NAMALWA (cell line): Measurements from ENCODE around the gene DGKZ.

ENCODE experiments used
- DNase-seq: peaks from one replicate; pipeline ENCODE4 v3.0.0-alpha.2; 2015; ENCODE audit warnings: low spot score

Gene DGKZ

DNA sequence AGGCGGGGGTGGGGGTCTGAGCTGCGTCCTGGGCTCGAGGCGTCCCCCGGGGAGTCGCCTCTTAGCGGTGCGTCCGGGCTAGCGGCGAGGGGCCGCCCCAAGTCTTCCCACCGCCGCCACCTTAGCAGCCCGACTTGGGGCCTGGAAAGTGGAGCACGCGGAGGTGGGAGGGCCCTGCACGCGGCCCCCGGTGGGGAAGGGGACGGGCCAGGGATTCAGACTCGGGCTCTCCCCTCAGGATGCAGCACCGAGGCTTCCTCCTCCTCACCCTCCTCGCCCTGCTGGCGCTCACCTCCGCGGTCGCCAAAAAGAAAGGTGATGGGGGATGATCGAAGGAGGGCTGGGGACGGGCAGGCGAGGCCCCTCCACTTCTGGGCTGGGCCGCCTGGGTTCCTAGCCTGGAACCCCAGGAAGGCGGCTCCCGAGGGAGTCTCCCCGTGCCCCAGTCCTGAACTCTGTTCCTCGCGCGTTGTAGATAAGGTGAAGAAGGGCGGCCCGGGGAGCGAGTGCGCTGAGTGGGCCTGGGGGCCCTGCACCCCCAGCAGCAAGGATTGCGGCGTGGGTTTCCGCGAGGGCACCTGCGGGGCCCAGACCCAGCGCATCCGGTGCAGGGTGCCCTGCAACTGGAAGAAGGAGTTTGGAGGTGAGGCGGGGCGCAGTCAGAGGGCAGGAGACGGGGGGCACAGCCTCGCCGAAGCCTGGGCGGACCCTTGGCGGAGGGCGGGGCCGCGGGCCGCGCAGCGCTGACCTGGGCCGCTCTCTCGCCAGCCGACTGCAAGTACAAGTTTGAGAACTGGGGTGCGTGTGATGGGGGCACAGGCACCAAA is 34.8 kb downstream of the DGKZ start:
- no peak for DNase-seq

DNA sequence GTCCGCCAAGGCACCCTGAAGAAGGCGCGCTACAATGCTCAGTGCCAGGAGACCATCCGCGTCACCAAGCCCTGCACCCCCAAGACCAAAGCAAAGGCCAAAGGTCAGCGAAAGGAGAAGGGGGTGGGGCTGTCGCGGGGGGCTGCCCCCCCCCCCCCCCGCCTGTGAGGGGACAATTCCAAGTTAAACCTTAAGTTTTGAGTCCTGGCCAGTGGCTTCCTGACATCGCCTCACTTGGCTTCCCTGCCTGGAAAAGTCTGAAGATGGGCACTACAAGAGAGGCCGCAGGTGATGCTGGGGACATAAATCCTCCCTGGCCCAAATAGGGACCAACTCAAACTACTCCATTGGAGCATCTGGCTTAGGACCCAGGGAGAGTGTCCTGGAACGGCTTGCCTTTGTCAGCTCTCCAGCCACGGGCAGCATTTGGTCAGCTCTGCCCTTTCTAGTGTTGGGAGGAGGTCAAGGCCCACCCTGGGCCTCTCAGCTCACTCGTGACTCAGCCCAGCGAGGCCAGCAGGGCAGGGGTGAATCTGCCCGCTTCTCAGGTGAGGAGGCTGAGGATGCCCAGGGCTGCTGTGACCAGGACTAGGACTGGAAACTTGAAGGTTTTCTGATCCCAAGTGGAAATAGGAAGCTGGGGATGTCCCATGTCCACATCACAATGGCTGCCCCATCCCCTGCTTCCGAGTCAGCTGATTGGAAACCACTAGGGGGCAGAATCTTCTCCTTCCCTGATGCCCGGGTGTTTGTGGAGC is 35.6 kb downstream of the DGKZ start:
- DNase-seq: no peak

DNA sequence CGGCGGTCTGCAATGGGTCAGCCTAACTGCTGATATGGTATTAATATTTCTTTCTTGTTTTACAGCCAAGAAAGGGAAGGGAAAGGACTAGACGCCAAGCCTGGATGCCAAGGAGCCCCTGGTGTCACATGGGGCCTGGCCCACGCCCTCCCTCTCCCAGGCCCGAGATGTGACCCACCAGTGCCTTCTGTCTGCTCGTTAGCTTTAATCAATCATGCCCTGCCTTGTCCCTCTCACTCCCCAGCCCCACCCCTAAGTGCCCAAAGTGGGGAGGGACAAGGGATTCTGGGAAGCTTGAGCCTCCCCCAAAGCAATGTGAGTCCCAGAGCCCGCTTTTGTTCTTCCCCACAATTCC is 36.1 kb downstream of the DGKZ start:
- DNase-seq: no peak

DNA sequence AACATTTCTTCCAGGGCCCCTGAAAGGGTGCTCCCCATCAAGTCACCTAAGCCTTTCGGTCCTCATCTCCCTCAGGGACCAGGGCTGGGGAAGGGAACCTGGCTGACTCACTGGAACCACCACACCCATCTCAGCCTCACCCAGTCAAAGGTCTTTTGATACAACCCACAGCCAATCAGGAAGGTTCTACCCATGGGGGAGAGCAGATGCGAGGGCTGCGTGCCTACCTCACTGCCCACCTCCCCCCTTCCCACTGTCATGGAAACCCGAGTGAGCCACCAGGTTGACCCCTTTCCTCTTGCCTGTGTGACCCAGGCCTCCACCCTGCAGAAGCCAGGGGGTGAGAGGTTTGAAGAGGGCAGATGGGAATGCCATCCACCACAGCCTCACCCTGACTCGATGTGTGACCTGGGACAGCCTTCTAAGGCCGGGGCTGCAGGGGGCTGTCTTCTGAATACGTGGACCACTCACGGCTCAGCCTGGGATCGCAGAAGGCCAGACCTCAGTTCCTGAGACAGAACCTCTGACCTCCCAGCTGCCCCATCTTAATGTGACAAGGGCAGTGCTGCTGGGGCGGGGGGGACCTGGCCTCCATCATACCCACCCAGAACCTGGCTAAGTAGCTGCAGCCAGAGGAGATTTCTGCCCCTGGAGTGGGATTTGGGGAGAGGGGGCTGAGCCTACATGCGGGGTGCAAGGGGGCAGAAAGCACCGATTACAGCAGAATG is 36.9 kb downstream of the DGKZ start:
- DNase-seq: no peak

DNA sequence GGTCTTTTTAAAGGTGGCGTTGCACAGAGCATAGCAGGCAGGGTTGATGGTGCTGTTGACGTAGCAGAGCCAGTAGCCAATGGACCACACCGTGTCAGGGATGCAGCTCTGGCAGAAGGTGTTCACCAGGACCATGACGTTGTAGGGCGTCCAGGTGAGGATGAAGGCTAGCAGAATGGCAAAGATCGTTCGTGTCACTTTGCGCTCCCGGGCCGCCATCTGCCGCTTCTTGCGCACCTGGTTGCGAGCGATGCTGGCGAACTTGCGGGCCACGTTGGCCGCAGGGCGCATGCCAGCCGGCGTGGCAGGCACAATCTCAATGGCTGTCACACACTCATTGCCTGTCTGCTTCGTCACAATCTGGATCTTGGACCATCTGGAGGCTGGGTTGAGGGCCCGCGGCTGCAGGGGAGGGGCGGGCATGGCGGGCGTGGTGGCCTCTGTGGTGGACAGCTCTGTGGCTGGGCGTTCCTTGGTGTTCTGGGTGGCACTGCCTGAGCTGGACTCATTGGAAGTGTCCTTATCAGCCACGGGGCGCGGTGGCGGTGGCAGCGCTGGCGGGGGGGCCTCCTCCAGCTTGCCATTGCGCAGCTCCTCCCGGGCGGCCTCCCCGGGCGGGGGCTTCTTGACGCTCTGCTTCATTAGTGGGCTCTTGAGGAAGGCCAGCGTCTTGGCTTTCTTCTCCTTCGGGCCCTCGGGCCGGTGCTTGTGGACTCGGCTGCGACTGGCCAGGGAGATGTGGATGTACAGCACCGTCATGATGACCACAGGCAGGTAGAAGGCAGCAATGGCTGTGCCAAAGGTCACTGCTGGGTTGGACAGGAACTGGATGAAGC is 38.1 kb downstream of the DGKZ start:
- no peak for DNase-seq

DNA sequence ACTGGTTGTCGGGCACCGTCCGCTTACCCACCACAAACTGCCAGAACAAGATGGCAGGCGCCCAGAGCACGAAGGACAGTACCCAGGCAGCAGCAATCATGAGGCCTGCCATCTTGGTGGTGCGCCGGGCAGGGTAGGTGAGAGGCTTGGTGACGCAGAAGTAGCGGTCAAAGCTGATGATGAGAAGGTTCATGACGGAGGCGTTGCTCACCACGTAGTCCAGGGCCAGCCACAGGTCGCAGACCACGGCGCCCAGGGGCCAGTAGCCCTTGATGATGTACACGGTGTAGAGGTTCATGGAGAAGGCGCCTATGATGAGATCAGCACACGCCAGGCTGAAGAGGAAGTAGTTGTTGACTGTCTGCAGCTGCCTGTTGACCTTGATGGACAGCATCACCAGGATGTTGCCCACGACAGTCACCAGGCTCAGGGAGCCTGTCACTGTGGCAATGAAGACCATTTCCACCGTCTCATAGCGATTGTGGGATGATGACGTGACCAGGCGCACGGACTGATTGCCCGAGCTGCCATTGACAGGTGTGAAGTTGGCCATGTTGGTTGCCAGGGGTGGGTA is 38.8 kb downstream of the DGKZ start:
- DNase-seq: no peak

DNA sequence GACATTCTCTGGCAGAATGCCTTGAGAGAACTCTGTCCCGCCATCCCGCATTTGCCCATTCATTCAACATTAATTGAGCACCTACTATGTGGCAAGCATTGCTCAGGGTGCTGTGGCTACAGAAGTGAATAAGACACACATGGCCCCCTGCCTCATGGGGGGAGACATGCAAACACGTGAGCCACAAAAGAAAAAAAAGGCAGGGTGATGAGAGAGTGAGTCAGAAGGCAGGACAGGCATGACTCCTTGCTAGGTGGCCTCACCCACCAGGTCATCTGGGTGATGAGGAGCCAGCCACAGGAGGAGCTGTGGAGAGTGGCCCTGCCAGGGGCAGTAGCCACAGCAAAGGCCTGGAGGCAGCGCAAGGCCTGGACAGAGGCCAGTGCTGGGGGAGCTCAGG is 39.4 kb downstream of the DGKZ start:
- no peak for DNase-seq

DNA sequence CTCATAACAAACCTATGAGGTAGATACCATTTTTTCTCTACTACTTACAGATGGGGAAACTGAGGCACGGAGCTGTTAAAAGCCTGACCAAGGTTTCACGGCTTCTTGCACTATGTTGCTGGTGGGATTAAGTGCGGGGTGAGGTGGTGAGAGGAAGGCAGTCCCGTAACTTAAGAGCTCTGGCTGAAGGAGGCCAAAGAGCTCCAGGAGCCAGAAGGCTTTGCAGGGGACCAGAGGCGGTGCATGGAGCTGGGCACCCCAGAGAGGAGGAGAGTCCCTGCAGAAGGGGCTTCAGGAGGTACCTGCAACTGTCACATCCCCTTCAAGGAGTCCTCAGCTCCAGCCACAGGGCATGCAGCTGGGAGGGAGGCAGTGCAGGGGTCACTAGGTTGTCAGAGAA is 40.2 kb downstream of the DGKZ start:
- DNase-seq: no peak

DNA sequence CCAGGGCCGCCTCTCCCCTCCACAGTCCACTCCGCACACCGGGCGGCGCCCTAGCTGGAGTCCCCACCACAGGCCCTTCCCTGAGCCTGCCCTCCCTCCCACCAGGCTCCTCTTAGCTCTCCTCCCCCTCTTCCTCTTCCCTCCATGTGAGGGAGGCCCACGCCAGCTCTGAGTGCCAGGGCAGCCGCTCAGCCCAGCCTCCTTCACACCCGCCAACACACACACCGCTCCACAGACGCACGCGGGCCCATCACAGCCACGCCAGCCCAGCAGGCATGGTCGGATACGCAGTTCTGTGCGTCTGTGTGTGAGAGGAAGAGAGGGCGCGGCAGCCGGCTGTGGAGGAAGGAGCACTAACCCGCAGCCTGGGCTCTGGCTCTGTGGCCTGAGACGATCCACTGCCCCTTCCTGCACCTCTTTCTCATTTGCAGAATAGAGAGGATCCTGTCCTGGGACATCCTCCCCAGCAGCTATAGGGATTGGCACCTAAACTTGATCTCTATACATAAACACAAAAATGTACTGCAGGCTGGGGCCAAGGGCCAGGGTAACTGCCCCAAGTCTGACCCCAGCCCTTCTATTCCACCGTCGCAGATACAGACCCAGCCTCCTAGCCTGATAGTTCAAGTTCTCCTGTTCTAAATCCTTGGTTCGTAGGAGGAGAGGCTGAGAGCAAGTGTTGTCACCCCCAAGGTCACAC is 40.8 kb downstream of the DGKZ start:
- DNase-seq: no peak

DNA sequence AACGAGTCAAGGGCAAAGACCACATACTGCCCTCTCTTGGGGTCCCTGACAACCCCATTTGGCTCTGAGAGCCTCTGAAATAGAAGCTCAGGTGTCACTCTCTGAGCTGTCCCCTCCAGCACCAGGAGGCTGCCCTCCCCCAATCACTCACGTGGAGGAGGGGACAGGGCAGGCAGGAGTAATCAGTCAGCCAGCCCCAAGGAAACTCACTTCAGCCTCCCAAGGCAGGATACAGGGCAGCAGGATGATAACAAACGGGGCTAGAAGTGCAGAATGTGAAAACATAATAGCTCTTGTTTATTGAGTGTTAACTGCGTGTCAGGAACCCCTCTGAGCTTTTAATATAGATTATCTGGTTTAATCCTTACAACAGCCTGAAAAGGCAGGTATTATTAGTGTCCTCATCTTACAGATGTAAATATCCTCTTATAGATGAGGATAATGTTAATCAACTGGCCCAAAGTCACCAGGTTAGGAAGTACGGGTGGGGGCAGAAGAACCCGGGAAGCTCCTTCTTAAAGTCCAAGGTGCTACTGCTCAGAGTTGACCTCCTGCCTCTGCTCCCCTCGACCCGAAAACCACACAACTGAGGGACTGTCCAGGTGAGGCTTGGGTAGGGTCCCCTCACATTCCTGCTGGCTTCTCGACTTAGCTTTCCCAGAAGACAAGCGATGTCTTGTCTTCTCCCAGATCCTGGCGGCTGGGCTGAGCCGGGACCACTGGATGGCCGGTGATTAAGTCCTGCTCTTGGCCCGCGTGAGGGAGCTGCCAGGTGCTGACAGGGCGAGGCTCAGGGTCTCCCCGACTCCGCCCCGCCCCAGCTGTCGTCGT is 41.6 kb downstream of the DGKZ start:
- no peak for DNase-seq

DNA sequence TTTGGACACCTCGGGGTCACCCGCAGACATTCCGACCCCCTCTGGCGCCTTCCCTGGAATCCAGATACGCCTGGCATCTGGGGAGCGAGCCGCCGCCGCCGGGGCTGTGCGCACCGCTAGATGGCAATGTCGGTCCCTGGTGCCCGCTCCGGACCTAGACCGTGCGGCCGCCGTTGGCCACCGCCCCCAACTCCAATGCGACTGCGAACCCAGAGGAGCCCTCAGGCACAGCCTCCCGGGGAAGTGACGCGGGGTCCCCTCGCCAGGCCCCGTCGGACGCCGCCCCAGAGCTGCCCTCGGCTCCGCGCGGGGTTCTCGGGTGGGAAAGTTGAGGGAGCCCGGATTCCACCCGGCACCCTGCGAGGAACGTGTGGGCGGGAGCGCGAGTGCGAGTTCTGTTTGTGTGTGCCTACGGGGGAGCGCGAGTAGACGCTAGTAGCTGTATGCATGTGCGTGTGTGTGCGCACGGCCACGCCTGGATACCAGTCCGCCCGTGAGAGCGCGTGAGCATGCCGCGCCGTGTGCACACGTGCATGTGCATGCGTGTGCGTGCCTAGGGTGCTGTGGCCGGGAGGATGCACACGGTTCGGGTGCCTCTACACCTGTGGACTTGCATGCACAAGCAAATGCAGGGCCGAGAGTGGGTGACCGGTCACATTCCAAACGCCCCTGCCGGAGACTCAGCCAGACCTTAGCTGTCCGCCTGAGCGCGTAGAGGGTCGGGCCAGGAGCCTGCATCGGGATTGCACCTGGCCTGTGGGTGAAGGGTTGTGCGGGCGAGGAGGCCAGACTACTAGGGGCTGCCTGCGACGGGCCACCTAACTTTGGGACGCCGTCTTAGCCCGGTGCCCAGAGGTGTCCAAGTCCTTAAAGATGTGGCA is 42.4 kb downstream of the DGKZ start:
- peak; percentile 70 for DNase-seq

DNA sequence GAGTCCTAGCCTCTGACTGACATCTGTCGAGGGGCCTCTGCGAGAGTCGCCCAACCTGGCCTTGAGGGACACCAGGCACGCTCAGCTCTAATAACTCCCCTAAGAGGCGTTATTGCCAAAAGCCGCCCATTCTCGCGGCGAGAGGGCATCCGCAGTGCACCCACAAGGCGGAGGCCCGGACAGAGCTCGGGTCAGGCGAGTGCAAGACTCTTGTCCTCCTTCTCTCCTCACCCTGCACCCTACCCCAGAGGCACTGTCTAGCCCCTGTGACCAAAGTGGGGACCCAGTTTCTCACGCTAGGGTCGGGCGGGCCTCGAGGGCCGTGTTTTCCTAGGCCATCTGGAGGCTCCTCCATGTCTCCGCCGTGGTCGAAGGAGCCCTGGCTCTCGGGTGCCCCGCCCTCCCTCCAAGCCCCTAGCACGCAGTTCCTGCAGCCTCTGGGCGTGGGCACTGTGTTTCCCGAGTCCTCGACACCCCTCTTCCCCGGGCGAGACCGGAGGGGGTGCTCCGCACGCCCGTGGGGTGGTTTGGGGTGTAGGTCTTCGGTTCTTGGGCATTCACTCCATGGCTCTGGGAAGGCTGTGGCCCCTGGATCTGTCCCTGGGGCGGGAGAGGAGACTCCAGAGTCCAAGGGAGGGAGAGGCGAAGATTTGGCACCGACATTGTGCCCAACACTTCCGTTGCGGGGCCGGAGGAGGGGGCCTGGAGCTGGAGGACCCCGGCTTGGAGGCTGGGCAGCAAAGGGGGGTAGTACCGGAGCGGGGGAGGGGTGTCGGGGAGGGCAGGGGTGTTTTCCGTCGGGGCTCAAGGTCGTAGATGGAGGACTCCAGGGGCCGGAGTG is 43.3 kb downstream of the DGKZ start:
- DNase-seq: no peak

DNA sequence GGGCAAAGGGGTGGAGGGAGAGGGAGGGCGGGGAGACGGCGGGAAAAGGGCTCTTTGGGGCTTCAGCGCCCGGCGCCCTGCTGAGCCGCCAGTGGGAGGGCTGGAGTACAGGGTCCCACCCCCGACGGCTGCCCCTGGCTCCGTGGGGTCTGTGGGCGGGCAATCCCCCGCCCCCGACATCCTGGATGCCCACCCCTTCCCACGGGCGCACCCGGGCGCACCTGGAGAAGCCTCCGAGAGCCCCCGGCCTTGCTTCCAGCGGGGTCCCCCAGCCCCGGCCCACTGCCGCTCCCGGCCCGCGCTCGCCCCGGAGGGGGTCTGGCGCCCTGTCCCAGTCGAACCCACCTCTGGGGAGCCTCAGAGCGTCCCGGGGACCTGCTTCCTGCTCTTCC is 43.9 kb downstream of the DGKZ start:
- no peak for DNase-seq

DNA sequence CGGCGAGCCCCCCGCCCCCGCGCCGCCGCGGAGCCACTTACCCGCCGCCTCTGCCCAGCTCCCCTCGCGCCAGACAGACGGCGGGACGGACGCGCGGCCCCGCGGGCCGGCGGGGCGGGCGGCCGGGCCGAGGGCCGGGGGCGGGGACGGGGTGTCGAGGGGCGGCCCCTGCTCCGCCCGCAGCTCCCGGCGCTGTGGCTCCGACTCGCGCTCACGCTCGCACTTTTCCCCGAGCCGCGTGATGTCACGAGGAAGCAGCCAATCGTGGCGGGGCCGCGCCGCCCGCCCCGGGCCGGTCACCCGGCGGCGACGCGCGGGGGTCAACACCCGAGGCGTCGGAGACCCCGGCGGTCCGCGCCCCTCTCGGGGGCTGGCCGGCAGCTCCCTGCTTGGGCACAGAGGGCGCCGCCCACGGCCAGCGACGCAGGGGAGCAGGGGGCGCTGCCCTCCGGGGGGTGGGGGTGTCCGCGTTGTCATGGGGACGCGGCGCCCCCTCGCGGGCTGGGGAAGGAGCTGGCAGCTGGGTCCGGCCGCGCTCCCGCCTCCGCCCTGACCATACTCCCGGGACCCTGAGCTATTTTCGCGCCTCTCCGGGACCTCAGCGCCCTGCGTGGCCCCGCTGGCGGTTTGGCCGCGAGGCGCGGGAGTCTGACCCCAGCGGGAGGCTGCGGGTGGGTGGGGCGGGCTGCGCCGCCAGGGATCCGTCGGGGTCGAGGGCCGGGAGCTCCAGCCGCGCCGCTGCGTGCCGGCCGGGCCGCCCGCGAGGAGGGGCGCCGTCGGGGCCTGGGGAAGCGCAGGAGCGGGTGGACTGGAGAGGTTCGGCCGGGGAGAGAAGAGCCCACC is 44.5 kb downstream of the DGKZ start, which contains the start of gene CHRM4:
Gene CHRM4, minus strand, starts transcription at position 199 of the 843 bp plus-strand sequence. CDS start 5,219 bp downstream, outside the sequence.
- no peak for DNase-seq

DNA sequence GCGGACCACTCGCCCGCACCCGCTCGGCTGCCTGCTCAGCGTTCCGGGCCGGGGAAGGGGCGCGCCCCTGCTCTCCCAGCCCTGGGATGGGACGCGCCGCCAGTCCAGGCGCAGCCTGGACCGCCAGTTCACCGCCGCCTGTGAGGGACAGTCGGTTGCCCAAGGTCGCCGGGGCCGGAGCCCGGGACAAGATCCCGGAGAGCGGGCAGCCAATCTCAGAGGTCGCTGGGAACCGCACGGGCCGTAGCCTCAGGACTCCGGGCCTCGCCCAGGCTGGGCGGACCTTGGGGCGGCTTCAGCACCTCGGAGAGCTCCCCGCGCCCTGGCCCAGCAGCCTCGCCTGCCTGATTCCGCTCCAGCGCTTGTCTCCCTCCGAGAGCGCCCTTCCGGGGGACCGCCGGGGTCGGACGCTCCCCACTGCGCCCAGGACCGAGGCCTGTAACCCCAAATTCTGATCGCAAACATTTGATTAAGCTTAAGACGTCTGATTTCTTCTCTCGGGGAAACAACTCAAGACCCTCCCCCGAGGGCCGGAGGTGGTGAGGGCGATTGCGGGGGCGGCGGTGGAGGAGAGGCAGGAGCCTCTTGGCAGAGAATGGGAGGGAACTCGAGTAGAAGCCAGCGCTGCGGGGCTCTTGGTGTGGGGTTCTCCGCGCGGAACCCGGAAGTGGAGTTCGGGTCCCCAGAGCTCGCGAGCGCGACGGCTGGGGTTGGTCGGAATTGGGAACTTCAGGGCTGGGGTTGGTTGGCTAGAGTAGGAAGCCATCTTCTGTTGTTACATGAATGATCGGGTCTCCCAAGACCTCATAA is 45.4 kb downstream of the DGKZ start:
- DNase-seq: peak; percentile 56

DNA sequence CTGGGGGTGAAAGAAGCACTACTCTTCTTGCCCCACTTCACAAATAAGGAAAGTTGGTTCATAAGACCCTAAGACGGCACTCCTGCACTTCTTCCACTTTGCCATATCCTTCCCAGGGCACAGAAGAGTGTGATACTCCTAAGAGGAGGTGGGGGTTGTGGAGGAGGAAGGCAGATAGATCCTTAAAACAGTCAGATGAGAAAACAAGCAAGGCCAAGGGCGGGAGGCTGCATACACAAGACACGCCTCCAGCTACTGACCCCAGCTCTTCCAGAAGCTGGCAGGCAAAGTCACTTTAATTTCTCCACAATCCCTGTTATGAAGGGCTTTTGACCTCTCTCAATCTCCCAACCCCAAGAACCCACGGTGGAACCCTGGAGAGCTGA is 46.0 kb downstream of the DGKZ start:
- DNase-seq: no peak
